Esophagus muscularis mucosa (tissue), 4 donors: ENCODE results near the gene GABRB2.
"Not testable (repeated sequence)": the region's sequence is repeated elsewhere in the genome, so short reads cannot be mapped to it uniquely, and the experiment has no call there.

Experiments
- CTCF ChIP-seq, 3 experiments: fragments of 200-600 bp in 2 of 3; fragments of 450-650 bp in 1 of 3; sonication (generic) in 2 of 3; IDR thresholded peaks; one replicate each; pipeline ENCODE4 v1.5.1; 2017 to 2019; ENCODE audit warnings: antibody characterized with exemption in 3 of 3, mild to moderate bottlenecking in 2 of 3, moderate library complexity in 1 of 3
- EP300 ChIP-seq: sonication (generic); formaldehyde crosslinking; IDR thresholded peaks from one replicate; pipeline ENCODE4 v1.6.1; 2017; ENCODE audit warnings: antibody characterized with exemption
- POLR2A ChIP-seq: fragments of 450-650 bp; IDR thresholded peaks from one replicate; pipeline ENCODE4 v1.6.1; 2017; ENCODE audit warnings: antibody characterized with exemption, moderate library complexity, mild to moderate bottlenecking, low read depth
- POLR2AphosphoS5 ChIP-seq, 2 donors: sonication (generic); formaldehyde crosslinking; IDR thresholded peaks; one replicate each; pipeline ENCODE4 v1.6.1; 2017; ENCODE audit warnings: antibody characterized with exemption in 2 of 2

DNA sequence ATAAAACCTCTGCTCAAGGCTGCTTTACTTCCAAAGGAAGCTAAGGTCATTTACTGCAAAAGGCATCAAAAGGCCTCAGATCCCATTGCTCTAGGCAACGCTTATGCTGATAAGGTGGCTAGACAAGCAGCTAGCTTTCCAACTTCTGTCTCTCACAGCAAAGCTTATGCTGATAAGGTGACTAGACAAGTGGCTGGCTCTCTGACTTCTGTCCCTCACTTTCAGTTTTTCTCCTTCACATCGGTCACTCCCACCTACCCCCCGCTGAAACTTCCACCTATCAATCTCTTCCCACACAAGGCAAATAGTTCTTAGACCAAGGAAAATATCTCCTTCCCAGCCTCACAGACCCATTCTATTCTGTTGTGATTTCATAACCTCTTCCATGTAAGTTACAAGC is 293.6 kb downstream of the GABRB2 start:
- not testable (repeated sequence) for TF ChIP-seq CTCF (IDR thresholded peaks at IDR 0.05); POLR2A; POLR2AphosphoS5 (IDR thresholded peaks at IDR 0.05); EP300
